Liver (tissue), 3 donors: ENCODE results near the gene PKD2L1.

Experiments
- ATF3 ChIP-seq: IDR thresholded peaks from 2 replicates; pipeline ENCODE4 v1.6.1; 2016; ENCODE audit warnings: antibody characterized with exemption
- CTCF ChIP-seq: fragments of 150-350 bp; IDR thresholded peaks from 2 replicates; pipeline ENCODE4 v1.5.1; 2017; ENCODE audit warnings: improper control_type of control experiment, low read depth, low read length; ENCODE audit not compliant: missing input control
- EGR1 ChIP-seq, 2 donors: IDR thresholded peaks; 2 replicates each; pipeline ENCODE4 v1.6.1; 2016 to 2018; ENCODE audit warnings: antibody characterized with exemption in 2 of 2, low read depth in 2 of 2
- FOXA1 ChIP-seq: IDR thresholded peaks from 2 replicates; pipeline ENCODE4 v1.6.1; 2016; ENCODE audit warnings: antibody characterized with exemption
- GABPA ChIP-seq, 2 donors: IDR thresholded peaks in 1 of 2; conservative IDR thresholded peaks in 1 of 2; 2 replicates each; pipeline ENCODE4 v1.6.1; 2016; ENCODE audit warnings: antibody characterized with exemption in 2 of 2, mild to moderate bottlenecking in 1 of 2, moderate library complexity in 1 of 2
- JUND ChIP-seq, 2 donors: IDR thresholded peaks; 2 replicates each; pipeline ENCODE4 v1.6.1; 2016; ENCODE audit warnings: antibody characterized with exemption in 2 of 2
- MAX ChIP-seq: IDR thresholded peaks from 2 replicates; pipeline ENCODE4 v1.6.1; 2016; ENCODE audit warnings: antibody characterized with exemption
- RAD21 ChIP-seq, 2 donors: IDR thresholded peaks; 2 replicates each; pipeline ENCODE4 v1.6.1; 2016; ENCODE audit warnings: antibody characterized with exemption in 2 of 2, mild to moderate bottlenecking in 2 of 2
- REST ChIP-seq: IDR thresholded peaks from 2 replicates; pipeline ENCODE4 v1.6.1; 2016; ENCODE audit warnings: antibody characterized with exemption, mild to moderate bottlenecking
- RXRA ChIP-seq, 2 donors: IDR thresholded peaks; 2 replicates each; pipeline ENCODE4 v1.6.1; 2017 to 2018; ENCODE audit warnings: antibody characterized with exemption in 2 of 2, mild to moderate bottlenecking in 1 of 2
- SP1 ChIP-seq: IDR thresholded peaks from 2 replicates; pipeline ENCODE4 v1.6.1; 2018; ENCODE audit warnings: antibody characterized with exemption, mild to moderate bottlenecking
- TAF1 ChIP-seq: conservative IDR thresholded peaks from 2 replicates; pipeline ENCODE4 v1.6.1; 2016; ENCODE audit warnings: antibody characterized with exemption, mild to moderate bottlenecking
- YY1 ChIP-seq: IDR thresholded peaks from 2 replicates; pipeline ENCODE4 v1.6.1; 2016; ENCODE audit warnings: antibody characterized with exemption, mild to moderate bottlenecking
- donor health status: healthy.
- donor health status: healthy.

- TF ChIP-seq CTCF (no peak), JUND (IDR thresholded peaks at IDR 0.05) (no peak), YY1 (no peak), MAX (no peak), SP1 (no peak), RAD21 (IDR thresholded peaks at IDR 0.05) (no peak), GABPA (IDR thresholded peaks at IDR 0.05 in 1 of 2, conservative IDR thresholded peaks at IDR 0.05 in 1 of 2) (no peak), RXRA (IDR thresholded peaks at IDR 0.05) (no peak), FOXA1 (no peak), EGR1 (IDR thresholded peaks at IDR 0.05; ENCODE audit: low read depth in 2 of 2) (no peak), TAF1 (no peak), REST (no peak), ATF3 (no peak)
These were observed 81.2 kb downstream of the PKD2L1 start for GRCh38 chr10:100248820-100249219.
